Fibroblast of peridontal ligament (primary cell): Measurements from ENCODE around the gene TGM2.

Experiments
- DNase-seq: peaks from one replicate; pipeline ENCODE4 v3.0.0-alpha.2; 2010; ENCODE audit errors: extremely low read depth

The TGM2 gene

GRCh38 chr20:38144974-38145728, 19.9 kb downstream of the TGM2 start:
- DNase-seq, result peak; percentile 52

DNA sequence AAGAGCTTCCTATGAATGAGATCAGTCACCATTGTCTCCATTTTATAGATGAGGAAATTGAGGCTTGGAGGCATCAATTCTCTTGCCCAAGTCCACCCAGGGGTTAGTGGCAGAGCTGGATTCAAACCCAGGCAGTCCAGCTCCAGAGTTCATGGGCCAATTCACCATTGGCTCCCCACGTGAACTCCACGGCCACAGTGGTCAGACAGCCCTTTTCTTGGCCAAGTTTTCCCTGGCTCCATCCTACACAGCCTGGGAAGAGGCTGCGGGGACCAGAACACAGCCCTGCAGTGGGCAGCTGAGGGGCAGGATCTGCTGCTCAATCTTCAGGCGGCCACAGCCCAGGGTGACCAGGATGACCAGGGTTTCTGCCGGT, 20.5 kb downstream of the TGM2 start:
- DNase-seq, result no peak

GRCh38 chr20:38143646-38144554, 21.2 kb downstream of the TGM2 start:
- peak; percentile 70 for DNase-seq

- DNase-seq, result no peak
Observed at GRCh38 chr20:38143238-38143645, 21.8 kb downstream of the TGM2 start.

GRCh38 chr20:38141889-38142494, 23.1 kb downstream of the TGM2 start:
- DNase-seq, result no peak

GRCh38 chr20:38141204-38141888, 23.7 kb downstream of the TGM2 start:
- DNase-seq, result no peak

DNA sequence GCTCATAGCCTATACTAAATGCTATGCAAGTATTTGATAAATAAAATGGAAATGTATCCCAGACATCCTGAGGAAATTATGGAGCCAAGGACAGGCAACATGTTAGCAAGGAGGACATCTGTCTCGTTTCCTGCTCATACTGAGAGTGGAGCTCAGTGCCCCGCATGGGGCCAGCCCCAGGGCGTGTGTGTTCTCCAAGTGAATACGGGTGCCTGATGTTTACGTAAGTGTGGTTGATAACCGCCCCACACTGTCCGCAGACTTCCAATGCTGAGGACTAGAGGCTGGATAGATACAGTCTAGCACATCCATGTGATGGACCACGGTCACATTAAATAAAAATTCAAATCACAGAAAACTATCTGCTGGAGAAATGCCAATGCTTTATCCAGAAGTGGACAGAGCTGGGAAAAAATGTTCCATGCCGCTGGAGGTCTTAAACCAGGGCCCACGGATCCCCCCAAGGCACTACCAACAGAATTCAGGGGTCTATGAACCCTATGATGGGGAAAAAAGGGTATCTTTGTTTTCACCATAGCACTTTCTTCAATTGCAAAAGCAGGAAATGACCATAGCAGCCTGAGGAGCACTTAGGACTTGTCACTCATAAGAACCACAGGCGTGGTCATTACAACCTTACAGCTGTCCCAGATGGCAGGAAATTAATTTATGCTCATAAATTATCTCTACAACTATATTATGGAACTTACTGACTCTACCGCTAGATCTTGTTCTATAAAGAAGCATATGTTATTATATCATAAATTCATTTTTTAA, 24.9 kb downstream of the TGM2 start:
- DNase-seq, result no peak

DNA sequence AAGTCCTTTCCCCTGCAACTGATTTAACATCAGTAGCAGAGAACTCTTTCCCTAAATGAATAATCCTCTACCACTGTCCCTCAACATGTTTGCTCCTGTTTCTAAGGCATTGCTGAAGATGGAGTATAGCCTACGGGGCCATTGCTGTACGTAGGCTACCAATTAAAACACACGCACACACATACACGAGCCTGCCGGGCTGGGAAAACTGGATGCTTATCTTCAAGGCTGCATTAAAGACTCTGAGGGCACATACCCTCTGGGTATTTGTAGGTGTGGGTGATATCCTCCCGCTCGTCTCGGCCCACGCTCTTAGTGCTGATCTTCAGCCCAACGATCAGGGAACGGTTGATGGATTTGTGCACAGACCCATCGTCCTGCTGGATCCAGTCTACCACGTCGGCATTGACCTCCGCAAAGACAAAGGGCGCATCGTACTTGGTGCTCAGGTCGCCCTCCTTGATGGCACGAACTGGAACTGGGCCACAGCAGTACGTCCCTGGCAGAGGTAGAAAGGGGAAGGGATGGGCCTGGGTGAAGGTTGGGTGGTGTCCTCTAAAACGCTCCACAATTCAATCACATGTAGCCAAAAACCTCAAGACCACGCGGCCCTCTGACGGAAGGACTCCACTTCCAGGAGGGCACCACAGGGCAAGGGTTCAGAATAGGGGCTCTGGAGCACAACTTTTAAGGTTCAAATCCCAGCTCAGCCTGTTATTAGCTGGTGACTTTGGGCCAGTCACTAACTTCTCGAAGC, 25.7 kb downstream of the TGM2 start:
- DNase-seq, result no peak

GRCh38 chr20:38138086-38138778, 26.8 kb downstream of the TGM2 start:
- no peak for DNase-seq

GRCh38 chr20:38137441-38138037, 27.5 kb downstream of the TGM2 start:
- DNase-seq, result no peak

- no peak for DNase-seq
Observed at GRCh38 chr20:38136421-38137245, 28.4 kb downstream of the TGM2 start.

GRCh38 chr20:38135651-38136420, 29.2 kb downstream of the TGM2 start:
- no peak for DNase-seq

DNA sequence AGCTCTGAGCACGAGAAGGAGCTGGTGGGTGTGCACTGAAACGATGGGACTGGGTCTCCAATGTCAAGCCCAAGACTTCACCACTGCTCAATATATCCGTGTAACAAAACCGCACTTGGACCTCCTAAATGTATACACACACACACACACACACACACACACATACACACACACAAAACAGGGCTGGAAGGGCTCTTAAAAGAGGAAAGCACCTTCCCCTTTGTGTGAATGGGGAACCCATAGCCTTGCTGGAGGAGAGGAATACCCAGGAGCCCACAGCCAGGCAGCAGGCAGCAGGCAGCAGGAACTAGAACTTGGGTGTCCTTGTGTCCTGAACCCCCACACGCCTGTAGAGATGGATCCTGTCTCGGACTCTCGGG, 29.8 kb downstream of the TGM2 start:
- no peak for DNase-seq

DNA sequence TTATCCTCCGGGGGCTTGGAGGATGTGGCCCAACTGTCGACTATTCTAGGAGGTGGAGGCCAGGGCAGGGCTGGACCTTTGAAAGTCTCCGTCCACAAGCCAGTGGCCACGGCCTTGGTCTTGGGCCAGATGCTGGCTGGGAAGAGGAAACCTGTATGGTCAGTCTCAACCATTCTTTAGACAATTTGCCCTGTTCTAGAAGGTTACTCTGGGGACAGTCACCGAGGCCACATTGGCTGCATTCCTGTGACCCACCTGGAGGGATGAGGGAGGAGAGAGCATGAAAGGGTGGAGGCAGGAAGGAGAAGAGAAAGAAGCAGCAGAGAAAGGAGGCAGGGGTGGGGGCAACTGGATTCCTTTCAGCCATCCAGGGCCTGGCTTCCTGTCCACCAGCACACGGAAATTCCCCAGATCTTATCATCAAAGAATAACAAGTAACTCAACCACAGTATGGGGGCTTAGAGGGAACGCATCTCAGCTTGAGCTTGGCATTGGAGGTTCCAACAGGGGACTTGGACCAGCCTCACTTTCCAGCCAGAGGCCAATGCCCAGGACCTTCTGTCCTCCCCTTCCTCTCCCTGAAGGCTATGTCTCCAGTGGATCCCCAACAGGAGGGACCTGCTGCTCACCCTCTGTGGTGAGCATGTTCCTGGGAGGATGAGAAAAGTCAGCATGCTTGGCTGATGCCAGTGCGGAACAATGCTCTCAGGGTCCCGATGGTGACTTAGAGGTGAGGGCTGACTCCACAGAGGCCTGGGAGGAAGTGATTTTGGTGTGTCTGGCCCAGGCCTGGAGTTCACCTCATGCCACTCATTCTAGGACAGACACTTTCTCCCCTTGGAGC, 30.4 kb downstream of the TGM2 start:
- no peak for DNase-seq

DNA sequence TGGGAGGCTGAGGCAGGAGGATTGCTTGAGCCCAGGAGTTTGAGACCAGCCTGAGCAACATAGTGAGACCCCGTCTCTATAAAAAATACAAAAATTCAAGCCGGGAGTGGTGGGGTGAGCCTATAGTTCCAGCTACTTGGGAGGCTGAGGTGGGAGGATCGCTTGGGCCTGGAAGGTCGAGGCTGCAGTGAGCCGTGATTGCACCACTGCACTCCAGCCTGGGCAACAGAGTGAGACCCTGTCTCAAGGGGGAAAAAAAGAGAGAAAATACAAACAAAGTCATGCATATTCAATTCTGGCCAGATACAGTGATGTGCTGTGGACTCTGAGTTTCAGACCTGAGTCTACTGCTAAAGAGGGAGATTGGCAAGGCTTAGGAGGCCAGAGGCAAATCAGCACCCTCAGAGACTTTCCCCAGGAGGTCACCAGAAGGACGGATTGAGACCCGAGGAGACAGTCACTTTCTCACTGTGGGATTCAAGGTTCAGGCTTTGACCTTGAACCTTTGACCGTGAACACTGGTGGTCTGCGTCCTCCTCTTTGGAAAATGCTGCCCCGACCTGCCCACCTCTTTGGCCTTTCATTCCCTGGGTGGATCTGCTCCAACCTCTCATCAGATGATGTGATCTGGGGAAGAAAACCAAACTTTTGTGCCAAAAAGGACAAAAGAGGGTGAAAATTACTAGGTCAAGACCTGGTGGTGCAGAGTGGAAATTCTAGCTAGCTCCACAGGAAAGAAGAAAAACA, 31.2 kb downstream of the TGM2 start:
- no peak for DNase-seq

GRCh38 chr20:38132910-38133501, 32.1 kb downstream of the TGM2 start:
- DNase-seq, result no peak
